ENCODE results near the gene MRNIP.
"Not testable (repeated sequence)": the region's sequence is repeated elsewhere in the genome, so short reads cannot be mapped to it uniquely, and the experiment has no call there.

MRNIP gene

GRCh38 chr5:179802207-179802883 lies 56.3 kb downstream of the MRNIP start:
- no peak for DNase-seq

- no peak for DNase-seq
Measured at GRCh38 chr5:179801304-179802206, 57.1 kb downstream of the MRNIP start.

- no peak for DNase-seq
Measured at GRCh38 chr5:179800696-179801201, 57.9 kb downstream of the MRNIP start.

- no peak for DNase-seq
Measured at GRCh38 chr5:179800071-179800695, 58.4 kb downstream of the MRNIP start.

- DNase-seq = no peak
Measured at GRCh38 chr5:179799644-179799973, 59.0 kb downstream of the MRNIP start.

GRCh38 chr5:179798771-179799643 lies 59.6 kb downstream of the MRNIP start:
- DNase-seq = no peak

GRCh38 chr5:179798144-179798770 lies 60.4 kb downstream of the MRNIP start:
- no peak for DNase-seq

GRCh38 chr5:179797741-179798140 lies 60.9 kb downstream of the MRNIP start:
- DNase-seq = no peak

- DNase-seq = no peak
Measured at GRCh38 chr5:179796877-179797608, 61.6 kb downstream of the MRNIP start.

- DNase-seq = peak; percentile 37 to 77
Measured at GRCh38 chr5:179795863-179796833, 62.5 kb downstream of the MRNIP start.

- DNase-seq = no peak
Measured at GRCh38 chr5:179795049-179795862, 63.4 kb downstream of the MRNIP start.

GRCh38 chr5:179794575-179794974 lies 64.0 kb downstream of the MRNIP start:
- DNase-seq = no peak

- DNase-seq = no peak
Measured at GRCh38 chr5:179794171-179794570, 64.4 kb downstream of the MRNIP start.

GRCh38 chr5:179793468-179794139 lies 65.0 kb downstream of the MRNIP start, which contains the start of gene LTC4S:
TSS of gene LTC4S (plus strand) at chr5:179793986. CDS start at chr5:179794081, 95 bp downstream.
- no peak for DNase-seq

- no peak for DNase-seq
Measured at GRCh38 chr5:179792612-179793467, 65.8 kb downstream of the MRNIP start.

- no peak for DNase-seq
Measured at GRCh38 chr5:179791881-179792611, 66.6 kb downstream of the MRNIP start.

- DNase-seq = not testable (repeated sequence)
Measured at GRCh38 chr5:179789278-179789677, 69.3 kb downstream of the MRNIP start.
